ENCODE measurements around the gene IRF3. TPM values are rescaled to one million over a fixed set of nuclear protein-coding genes. Genes with fewer than 3 reads are reported as not detected.

Gene IRF3
- total RNA-seq, 4 donors from 2014 or later, result 41.5 to 62.5 (median 52.3) TPM

- intact Hi-C loops (cut with DNase I), result no loop called here
- H3K4me1 ChIP-seq, result peaks cover 25 to 51% of the 10 kb centered on the region in 2 donors
- WGBS, 2 donors, result 0% methylated on average over 20 to 40 of the region's 87 CpGs
Measured at GRCh38 chr19:49641688-49642491, 23.8 kb downstream of the IRF3 start, which contains the start of gene SCAF1. Gene SCAF1 (plus strand): TSS chr19:49642209. CDS start chr19:49645027, 2,818 bp downstream.

GRCh38 chr19:49640113-49640898 lies 25.4 kb downstream of the IRF3 start, which contains the start of gene RRAS:
Gene RRAS (minus strand): TSS chr19:49640143. CDS start chr19:49640098, 45 bp downstream.
- 0 to 1% methylated on average over 45 to 48 of the region's 51 CpGs for WGBS, 2 donors
- Histone ChIP-seq H3K27me3 (no peaks in the 10 kb centered on the region), H3K4me3 (replicated peaks in 1 of 3) (peak within 1 kb of the TSS; percentile 5 to 75 (median 72)), H3K4me1 (peaks cover 25 to 57% of the 10 kb centered on the region in 2 donors), H3K36me3 (no peaks in the 10 kb centered on the region), H3K27ac (peak within 1 kb of the TSS; percentile 95 to 98 (median 96)), H3K9me3 (no peaks in the 10 kb centered on the region)
- intact Hi-C loops (cut with DNase I), result no loop called here
- peak; percentile 100 for DNase-seq
- TF ChIP-seq POLR2A (IDR thresholded peaks at IDR 0.05) (peak in 1 of 2 donors; percentile 92), CTCF (IDR thresholded peaks at IDR 0.05) (no peak)

More at GRCh38 chr19:49641688-49642491, 23.8 kb downstream of the IRF3 start, which contains the start of gene SCAF1:
- Histone ChIP-seq H3K9me3 (no peaks in the 10 kb centered on the region), H3K27ac (peak within 1 kb of the TSS; percentile 95 to 98 (median 96)), H3K36me3 (peaks cover 6% of the 10 kb centered on the region in 2 donors), H3K4me3 (replicated peaks in 1 of 3) (peak within 1 kb of the TSS; percentile 47 to 90 (median 75)), H3K27me3 (no peaks in the 10 kb centered on the region)
- TF ChIP-seq POLR2A (IDR thresholded peaks at IDR 0.05), result peak; percentile 83 to 86
- TF ChIP-seq CTCF (IDR thresholded peaks at IDR 0.05), result no peak
- peak; percentile 99 to 100 for DNase-seq

- peak overlapping the region; percentile 5 to 75 (median 72) for H3K4me3 ChIP-seq (replicated peaks in 1 of 3)
- no peak for TF ChIP-seq CTCF (IDR thresholded peaks at IDR 0.05)
- TF ChIP-seq POLR2A (IDR thresholded peaks at IDR 0.05), result no peak
- H3K27ac ChIP-seq, result peak overlapping the region; percentile 62 to 96 (median 77)
- peak; percentile 60 to 62 for DNase-seq
- peaks cover 25 to 56% of the 10 kb centered on the region in 2 donors for H3K4me1 ChIP-seq
- intact Hi-C loops (cut with DNase I), result loop anchor here (5.0 kb wide), 1 partner anchor 42 kb away; no protein-coding TSS in a partner anchor
- no peaks in the 10 kb centered on the region for H3K9me3 ChIP-seq
- H3K36me3 ChIP-seq, result no peaks in the 10 kb centered on the region
- 10 to 15% methylated on average over 8 to 11 of the region's 31 CpGs for WGBS, 2 donors
- H3K27me3 ChIP-seq, result no peaks in the 10 kb centered on the region
Measured at GRCh38 chr19:49639401-49640112, 26.1 kb downstream of the IRF3 start.

GRCh38 chr19:49637821-49638738 lies 27.6 kb downstream of the IRF3 start:
- intact Hi-C loops (cut with DNase I), result loop anchor here (5.0 kb wide), 1 partner anchor 41 kb away; no protein-coding TSS in a partner anchor
- Histone ChIP-seq H3K27me3 (no peaks in the 10 kb centered on the region), H3K9me3 (no peaks in the 10 kb centered on the region), H3K27ac (peak overlapping the region; percentile 62 to 96 (median 71)), H3K4me3 (replicated peaks in 1 of 3) (peak overlapping the region in 1 of 3 donors; percentile 75), H3K4me1 (peaks cover 21 to 46% of the 10 kb centered on the region in 2 donors), H3K36me3 (no peaks in the 10 kb centered on the region)
- no peak for TF ChIP-seq CTCF (IDR thresholded peaks at IDR 0.05)
- TF ChIP-seq POLR2A (IDR thresholded peaks at IDR 0.05), result no peak
- 22 to 24% methylated on average over 19 of the region's 19 CpGs for WGBS, 2 donors
- peak; percentile 38 to 47 for DNase-seq
